GM19025 (cell line): Measurements from ENCODE around the gene TMEM81.

Experiments used
- ATAC-seq: cut with Tn5 transposase; IDR thresholded peaks from one replicate; pipeline ENCODE4 v1.9.1; 2021; ENCODE audit warnings: mild to moderate bottlenecking, low read depth, moderate library complexity; ENCODE audit not compliant: unreplicated experiment

TMEM81 gene

DNA sequence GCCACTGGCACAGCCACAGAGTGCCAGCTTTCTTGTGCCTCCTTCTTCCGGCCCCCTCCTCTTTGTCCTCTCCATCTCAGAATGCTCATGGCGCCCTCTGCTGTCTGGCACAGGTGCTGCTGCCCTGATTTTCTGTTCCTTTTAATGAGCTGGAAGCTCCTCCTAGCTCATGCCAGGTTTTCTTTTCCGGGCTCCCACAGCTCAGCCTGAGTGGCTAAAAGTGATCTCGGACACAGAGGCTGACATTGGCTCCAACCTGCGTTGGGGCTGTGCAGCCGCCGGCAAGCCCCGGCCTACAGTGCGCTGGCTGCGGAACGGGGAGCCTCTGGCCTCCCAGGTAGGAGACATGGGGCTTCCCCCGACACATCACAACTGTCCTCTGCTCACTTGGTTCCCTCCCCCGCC is 22.6 kb downstream of the TMEM81 start:
- no peak for ATAC-seq

DNA sequence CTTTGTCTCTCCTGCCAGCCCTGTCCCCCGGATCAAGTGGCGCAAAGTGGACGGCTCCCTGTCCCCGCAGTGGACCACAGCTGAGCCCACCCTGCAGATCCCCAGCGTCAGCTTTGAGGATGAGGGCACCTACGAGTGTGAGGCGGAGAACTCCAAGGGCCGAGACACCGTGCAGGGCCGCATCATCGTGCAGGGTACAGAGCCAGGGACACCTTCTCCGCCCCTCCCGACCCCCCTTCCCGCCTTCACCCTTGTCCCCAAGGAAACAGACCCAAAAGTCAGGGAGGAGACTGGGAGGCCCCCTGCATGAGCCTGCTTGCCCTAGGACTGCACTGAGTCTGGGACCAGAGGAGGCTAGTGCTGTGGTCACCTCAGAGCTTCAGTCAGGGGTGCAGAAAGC is 23.0 kb downstream of the TMEM81 start:
- no peak for ATAC-seq

DNA sequence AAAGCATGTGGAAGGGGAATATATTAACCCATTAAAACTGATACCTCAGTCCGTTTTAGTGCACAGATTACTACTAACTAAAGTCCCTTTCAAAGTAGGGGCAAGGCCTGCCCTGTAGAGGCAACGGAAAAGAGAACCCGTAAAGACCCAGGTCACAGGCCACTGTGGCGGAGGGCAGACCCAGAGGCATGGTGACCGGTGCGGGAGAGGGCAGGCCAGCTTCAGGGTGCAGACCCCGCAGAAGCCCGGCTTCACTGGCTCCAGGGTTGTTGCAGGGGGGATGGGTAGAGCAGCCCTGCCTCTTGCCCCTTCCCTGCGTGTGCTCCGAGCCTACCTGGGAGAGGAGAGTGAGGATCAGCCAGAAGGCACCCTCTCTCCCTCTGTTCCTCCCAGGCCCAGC is 23.5 kb downstream of the TMEM81 start:
- ATAC-seq: no peak

DNA sequence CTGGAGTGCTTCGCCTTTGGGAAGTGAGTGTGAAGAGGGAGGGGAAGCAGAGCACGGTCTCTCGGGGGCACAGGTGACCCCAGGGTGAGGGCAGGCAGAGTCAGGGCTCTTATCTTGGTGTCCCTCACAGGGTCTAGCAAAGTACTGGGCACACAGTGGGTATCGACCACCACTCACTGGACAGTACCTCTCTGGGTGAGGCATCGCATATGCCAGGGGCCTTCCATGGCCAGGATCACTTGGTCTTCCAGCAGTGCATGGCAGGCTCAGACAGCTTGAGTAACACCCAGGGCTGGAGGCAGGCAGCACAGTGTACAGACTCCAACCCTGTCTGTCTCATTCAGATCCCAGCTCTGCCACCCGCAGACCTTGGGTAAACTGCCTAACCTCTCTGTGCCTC is 24.6 kb downstream of the TMEM81 start:
- no peak for ATAC-seq

DNA sequence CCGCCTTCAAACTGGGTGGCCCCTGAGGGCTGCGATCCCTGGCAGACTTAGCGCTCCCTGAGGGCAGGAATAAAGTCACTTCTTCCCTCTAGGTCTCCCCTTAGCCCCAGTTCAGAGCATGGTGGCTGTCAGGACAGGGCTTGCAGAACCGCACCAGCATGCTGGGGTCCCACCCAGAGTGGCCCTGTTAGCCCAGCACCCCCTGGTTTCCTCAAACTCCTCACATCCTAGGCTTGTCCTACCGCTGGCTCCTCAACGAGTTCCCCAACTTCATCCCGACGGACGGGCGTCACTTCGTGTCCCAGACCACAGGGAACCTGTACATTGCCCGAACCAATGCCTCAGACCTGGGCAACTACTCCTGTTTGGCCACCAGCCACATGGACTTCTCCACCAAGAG is 25.4 kb downstream of the TMEM81 start:
- no peak for ATAC-seq

DNA sequence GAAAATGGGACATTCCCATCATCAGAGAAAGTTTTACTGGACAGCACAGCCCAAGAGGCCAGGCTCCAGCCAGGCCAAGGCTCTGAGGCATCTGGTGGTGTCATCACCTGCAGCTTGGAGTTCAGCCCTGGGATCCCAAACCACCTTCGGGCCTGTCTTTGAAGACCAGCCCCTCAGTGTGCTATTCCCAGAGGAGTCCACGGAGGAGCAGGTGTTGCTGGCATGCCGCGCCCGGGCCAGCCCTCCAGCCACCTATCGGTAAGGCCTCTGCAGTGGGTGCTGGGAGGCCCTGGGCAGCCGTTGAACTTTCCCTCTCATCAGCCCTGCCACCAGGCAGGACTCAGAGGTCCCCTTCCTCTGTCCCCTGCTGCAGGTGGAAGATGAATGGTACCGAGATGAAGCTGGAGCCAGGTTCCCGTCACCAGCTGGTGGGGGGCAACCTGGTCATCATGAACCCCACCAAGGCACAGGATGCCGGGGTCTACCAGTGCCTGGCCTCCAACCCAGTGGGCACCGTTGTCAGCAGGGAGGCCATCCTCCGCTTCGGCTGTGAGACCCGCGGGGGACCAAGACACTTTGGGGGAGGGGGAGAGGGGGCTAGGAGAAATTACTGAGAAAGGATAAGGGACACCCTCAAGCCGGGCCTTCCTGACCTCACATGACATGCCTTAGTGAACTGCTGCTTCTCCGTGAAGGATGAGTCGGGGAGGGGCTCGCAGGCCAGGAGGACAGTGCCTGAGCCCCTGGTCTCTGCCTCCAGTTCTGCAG is 26.3 kb downstream of the TMEM81 start:
- no peak for ATAC-seq

DNA sequence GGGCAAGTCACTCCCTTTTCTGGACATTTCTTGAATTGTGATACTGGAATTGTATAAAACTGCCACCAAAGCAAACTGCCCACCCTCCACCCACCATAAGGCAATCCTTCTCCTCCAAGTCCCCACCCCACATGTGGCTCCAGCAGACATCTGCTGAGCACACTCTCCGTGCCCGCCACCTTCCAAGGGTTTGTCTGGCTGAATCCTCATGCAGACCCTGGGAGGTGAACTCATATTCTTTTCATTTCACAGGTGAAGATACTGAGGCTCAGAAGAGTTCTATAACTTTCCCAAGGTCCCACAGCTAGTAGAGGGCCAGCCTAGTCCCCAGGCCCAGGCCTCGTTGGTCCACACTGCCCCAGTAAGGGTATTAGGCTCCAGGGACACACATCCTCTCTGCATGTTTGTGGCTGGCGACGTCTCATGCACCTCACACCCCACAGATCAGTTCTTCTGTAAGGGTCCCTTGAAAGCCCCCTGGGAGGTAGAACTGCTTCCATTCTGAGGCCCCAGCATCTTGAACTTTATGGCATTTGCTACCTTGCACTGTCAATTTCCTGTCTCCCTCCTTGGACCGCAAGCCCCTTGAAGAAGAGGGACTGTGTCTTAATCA is 27.2 kb downstream of the TMEM81 start:
- no peak for ATAC-seq

DNA sequence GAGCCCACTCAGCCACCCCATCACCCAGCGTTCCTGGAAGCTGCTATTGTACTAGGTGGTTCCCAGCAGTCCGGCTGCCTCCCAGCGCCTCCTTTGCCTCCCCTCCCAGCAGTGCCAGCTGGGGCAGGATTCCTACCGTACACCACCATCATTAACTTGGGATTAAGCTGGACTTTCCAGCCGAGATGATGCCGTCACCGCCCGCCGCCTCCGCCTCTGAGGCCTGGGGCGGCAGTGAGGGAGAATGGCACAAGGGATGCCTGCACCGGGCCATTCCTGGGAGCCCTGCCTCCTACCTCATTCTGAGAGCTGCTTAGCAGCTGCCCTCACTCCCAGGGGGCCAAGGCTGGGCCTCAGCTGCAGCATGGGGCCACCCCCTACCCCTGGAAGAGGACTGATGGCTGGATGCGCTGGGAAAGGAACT is 28.1 kb downstream of the TMEM81 start:
- no peak for ATAC-seq

DNA sequence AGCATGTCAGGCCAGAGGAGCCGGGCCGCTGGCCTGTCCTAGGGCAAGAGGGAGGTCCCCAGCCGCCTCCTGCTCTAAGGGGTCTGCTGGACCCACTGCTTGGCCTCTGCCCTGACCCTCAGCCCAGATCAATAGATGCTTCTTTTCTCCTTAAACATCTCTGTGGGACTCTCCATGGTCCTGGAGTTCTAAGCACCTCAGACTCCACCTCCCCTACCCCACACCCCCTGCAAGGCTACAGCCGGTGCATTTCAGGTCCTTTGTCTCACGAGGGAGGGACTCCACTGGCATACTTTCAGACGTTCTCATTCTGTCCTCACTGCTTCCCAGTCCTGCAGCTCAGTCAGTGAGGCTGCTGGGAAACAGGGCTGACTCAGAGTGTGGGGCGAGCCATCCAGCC is 30.2 kb downstream of the TMEM81 start:
- no peak for ATAC-seq

DNA sequence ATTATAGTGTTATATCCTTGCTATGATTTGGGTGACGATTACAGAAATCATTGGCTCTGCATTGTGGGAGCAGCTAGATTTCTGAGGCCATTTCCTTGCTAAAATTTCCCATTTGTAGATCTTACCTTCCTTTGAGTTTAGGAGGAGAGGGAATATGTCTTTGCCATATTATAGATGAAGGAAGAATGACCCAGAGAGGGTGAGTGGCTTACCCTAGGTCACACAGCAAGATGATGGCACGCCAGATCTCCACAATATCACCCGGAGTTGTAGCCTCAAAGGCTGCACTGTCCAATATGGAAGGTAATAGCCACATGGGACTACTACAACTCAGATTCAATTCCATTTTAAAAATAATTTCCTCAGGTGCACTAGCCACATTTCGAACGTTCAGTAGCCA is 31.0 kb downstream of the TMEM81 start:
- ATAC-seq: no peak

DNA sequence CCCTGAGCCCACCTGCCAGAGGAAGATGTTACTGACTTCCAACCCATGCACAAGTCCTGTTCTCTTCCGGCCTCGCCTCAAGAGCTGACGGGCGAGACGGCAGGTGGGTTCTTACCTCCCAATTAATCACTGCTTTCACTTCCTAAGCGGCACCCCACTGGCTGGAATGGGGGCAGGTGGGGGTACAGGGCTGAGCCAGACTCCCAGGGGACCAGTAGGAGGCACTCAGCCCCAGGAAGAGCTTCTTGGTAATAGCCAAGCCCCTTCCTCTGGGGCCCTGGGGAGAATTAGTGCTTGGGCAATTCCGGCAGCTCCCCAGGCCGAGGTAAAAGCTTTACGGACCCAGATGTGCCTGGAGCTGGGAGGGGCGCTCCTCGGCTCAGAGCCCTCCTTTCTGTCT is 31.6 kb downstream of the TMEM81 start:
- no peak for ATAC-seq

DNA sequence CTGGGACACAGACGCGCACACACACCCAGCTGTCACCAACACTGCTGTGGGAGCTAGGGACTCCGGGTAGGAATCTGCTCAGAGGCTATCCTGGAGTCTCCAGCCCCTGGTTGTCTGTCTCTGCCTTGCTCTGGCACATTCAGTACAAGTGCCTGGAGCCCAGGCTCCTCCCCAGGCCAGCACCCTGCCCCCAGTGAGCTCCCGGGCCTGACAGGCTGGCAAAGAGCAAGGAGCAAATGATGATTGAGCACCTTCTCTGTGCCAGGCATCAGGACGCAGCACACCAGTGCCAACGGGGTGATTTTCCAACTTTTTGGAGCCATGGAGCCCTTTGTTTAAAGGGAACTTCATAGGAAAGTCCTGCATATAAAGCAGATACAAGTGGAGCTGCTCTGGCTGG is 34.8 kb downstream of the TMEM81 start:
- ATAC-seq: no peak

DNA sequence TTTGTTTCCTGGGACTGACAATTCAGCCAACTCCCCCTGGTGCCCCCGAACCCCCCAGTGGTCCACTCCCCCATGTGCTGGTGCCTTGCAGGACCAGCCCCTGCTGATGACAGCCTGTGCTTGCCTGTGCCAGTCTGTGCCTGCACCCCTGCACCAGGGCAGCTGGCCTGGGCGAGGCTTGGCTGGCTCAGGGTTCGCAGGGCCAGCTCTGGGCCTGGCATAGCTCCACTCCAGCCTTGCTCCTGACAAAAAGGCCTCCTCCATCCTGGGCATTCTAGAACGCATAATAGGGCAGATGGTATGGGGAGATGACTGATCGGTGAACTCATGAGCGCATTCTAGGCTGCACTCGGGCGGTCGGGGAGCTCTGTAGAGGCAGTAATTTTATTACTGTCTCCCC is 35.9 kb downstream of the TMEM81 start:
- no peak for ATAC-seq

DNA sequence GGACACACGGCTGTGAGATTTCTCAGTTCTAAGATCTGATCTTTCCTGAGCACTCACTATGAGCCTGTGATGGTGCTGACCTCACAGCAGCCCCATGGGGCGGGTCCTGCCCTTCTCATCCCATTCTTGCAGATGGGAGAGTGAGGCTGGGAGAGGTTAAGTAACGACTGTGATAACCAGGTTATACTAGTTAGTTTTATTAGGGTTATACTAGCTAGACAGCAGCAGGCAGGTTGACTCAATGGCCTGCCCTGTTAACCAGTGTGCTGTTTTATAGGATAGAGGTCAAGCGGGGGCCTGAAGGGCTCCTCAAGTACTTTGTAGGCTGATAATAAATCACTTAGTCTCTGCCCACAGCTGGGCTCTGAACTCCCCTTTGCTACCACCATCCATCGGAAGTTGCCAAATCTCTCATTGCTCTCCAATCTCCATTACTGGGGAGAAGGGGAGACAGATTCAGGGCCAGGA is 36.5 kb downstream of the TMEM81 start:
- no peak for ATAC-seq

DNA sequence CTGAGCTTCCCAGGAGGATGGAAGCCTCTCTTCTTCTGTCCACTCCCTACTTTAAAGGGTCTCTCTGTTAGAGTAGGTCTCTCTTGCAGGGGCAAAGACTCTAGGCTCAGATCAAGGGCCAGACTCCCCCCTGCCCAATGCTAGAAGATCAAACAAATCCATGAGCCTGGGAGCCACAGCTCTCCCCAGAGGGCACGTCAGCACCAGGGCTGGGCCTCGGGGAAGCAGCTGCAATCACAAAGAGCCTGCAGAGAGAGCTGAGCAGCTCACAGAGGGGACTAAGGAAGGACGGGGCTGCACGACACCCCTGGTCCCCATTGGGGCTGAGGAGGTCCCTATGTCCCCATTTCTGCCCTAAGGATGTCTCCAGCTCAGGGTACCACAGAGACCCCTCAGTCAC is 37.4 kb downstream of the TMEM81 start:
- ATAC-seq: no peak

DNA sequence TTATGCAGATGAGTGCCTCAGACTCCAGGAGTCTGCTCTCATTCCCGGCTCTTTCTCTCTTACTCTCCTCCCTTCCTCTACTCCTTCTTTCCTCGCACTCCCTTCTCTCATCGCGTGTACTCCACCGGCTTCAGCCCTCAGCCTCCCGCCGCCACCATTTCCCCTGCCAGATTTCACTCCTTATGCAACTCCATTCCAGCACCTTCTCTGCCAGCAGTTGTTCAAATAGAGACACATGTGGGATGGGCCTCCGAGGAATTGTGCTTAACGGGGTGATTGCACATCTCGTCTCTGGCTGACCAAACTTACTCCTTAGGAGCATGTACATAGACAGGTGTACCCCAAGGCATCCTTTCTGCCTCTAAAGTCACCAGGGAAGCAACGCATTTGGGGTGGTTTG is 39.1 kb downstream of the TMEM81 start:
- no peak for ATAC-seq

DNA sequence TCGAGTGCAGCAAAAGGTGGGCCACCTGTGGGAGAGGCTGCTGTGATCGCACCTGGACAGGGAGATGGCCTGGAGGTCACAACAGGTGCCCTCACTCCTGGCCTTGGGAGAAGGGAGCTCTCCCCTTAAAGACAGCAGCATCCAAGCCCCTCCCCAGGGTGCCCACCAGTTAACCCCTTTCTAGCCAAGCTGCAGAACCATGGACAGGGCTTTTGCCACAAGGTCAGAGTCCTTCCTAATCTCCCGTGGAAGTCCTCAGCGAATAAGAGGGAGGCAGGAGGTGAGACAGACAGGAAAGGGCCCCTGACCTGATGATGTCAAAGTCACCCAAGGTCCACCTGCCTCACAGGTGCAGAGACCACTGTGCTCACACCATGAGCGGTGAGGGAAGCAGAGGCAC is 39.5 kb downstream of the TMEM81 start:
- no peak for ATAC-seq

DNA sequence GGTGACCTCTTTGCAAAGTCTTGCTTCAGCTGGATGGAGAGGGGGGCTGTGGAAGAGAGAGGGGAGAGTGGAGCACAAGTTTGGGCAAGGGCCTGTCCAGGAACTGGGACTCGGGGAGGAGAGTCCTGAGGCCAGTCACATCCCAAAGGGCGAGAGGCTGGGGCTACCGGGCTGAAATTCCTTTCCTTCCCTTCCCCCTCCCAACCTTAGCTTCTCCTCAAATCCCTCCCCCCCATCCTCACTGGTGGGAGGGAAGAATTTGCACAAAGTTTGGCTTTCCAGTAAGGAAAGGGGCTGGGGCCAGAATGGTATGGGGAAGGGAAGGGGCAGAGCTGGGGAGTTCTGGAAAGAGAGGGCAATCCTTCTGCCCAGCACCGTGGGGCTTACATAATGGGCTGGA is 40.4 kb downstream of the TMEM81 start:
- no peak for ATAC-seq

DNA sequence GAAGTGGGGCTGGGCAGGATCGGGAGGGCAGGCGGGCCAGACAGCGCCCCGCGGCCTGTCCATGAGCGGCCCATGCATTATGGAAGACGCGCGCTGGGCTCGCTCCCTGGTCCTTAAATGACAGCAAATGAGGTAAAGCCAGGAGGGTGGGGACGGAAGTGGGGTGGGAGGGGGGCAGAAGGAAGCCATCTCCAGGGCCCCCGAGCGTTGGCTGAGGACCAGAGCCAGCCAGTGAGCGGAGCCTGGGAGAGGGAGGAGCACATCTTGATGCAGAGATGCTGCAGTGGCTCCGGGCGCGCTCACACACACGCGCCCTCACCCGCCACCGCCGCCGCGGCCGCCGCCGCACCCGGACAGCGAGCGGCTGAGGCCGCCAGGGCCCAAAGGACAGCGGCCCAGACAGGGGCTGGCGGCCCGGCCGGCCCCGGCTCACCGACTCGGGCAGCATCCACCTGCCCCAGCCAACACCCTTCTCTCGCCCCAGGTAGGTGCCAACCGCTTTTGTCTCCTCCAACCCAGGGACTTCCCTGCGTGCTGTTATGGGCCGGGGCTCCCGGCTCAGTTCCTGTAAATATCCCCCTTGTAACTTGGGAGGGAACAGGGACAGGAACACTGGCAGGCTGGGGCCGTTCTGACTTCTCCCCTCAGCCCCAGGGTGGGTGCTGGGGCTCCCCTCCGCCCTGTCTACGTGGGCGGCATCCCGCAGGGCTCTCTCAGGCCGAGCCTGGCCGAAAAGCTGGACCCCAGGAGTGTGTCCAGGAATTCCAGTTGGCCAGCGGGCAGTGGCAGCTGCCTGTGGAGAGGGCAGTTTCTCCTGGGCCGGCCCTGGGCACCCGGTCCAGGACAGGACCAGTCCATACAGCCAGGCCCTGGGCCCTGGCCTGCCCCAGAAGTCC is 41.1 kb downstream of the TMEM81 start, which contains the start of gene CNTN2:
TSS of gene CNTN2 (plus strand) at position 302 of the 896 bp plus-strand sequence. CDS start 9,974 bp downstream, outside the sequence.
- no peak for ATAC-seq

DNA sequence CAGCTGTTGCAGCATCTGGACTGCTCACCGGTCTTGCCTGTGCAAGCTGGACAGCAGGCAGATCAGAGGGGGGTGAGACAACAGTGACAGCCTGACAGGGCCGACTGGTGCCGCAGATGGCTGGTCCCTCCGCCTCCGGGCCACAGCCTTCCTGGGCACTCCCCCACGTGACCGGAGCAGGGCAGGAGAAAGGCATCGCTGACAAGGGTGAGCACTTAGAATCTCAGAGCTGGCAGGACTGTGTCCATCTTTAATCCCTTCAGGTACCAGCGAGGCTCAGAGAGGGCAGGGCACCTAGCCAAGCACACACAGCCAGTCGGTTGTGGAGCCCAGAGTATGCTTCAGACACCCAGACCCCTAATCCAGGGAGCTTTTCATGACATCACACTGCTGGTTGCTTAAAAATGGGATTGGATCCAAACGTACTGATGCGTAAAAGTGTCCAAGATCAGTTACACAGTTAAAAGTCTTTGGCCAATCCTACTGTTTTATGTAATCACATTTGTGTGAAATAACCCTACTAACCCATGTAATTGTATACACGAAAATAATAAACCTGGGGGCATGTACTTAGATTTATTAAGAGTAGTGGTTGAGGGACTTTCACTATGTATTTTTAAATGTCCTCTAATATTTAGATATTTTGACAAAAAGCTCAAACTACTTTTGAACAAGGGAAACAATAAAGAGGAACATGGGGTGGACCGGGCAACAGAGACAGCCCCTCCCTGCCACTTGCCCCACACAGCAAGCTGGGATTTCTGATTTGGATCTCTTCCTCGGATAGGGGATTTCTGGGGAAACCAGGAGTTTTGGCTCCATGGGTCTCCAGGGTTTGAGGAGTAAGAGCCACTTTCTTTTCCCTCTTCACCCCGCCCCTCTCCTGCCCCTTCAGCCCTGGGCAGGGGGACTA is 42.0 kb downstream of the TMEM81 start:
- no peak for ATAC-seq
